ENCODE results near the gene VPS13D. TPM values are rescaled to one million over a fixed set of nuclear protein-coding genes. Genes with fewer than 3 reads are reported as not detected.
A peak's percentile ranks its signal among the peaks of the same experiment; 100 is the strongest.
"Not testable (repeated sequence)": the region's sequence is repeated elsewhere in the genome, so short reads cannot be mapped to it uniquely, and the experiment has no call there.

VPS13D gene
- total RNA-seq, 2 donors from 2014 or later: 48.1 to 65.2 TPM

GRCh38 chr1:12324423-12324822 lies 94.6 kb downstream of the VPS13D start:
- H3K36me3 ChIP-seq: peaks cover 50% of the 10 kb centered on the region
- H3K9me3 ChIP-seq: no peaks in the 10 kb centered on the region
- H3K27me3 ChIP-seq: no peaks in the 10 kb centered on the region
- no peak overlapping the region for H3K4me3 ChIP-seq
- DNase-seq (ENCODE audit: low spot score): no peak
- H3K27ac ChIP-seq: no peak overlapping the region
- H3K4me1 ChIP-seq: no peaks in the 10 kb centered on the region
- no peak for TF ChIP-seq CTCF (IDR thresholded peaks at IDR 0.05)

GRCh38 chr1:12324973-12325372 lies 95.1 kb downstream of the VPS13D start:
- H3K4me3 ChIP-seq; H3K9me3 ChIP-seq; H3K27me3 ChIP-seq; H3K4me1 ChIP-seq; DNase-seq (ENCODE audit: low spot score); H3K27ac ChIP-seq: not testable (repeated sequence)
- peaks cover 50% of the 10 kb centered on the region for H3K36me3 ChIP-seq

DNA sequence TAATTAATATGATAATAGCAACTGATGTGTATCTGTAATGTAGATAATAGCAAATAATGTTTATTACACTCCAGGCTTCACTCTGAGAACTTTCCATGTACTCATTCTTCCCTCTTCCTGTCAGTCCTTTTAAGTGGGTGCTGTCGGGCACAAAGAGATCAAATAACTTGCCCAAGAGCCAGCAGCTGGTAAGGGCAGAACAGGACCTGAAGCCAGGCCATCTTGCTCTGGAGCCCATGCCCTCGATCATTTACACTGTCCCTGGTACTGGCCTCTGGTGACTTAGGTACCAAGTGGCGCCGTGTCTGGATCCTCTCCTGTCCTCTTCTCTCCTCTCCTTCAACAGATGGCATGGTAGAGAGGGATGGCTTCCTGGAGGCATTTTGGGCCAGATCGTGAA lies 97.2 kb downstream of the VPS13D start:
- Histone ChIP-seq H3K9me3 (no peaks in the 10 kb centered on the region), H3K4me3 (no peak overlapping the region), H3K27ac (no peak overlapping the region), H3K27me3 (no peaks in the 10 kb centered on the region), H3K4me1 (no peaks in the 10 kb centered on the region), H3K36me3 (peaks cover 57% of the 10 kb centered on the region)
- TF ChIP-seq CTCF (IDR thresholded peaks at IDR 0.05): no peak
- no peak for DNase-seq (ENCODE audit: low spot score)

- Histone ChIP-seq H3K4me3 (no peak overlapping the region), H3K36me3 (peaks cover 51% of the 10 kb centered on the region), H3K27ac (no peak overlapping the region), H3K27me3 (no peaks in the 10 kb centered on the region), H3K4me1 (no peaks in the 10 kb centered on the region), H3K9me3 (no peaks in the 10 kb centered on the region)
- no peak for DNase-seq (ENCODE audit: low spot score)
- TF ChIP-seq CTCF (IDR thresholded peaks at IDR 0.05): no peak
Observed at GRCh38 chr1:12327566-12327965, 97.7 kb downstream of the VPS13D start.

- Histone ChIP-seq H3K27ac (no peak overlapping the region), H3K9me3 (no peaks in the 10 kb centered on the region), H3K4me1 (peaks cover 0 to 27% of the 10 kb centered on the region in 2 donors), H3K27me3 (no peaks in the 10 kb centered on the region), H3K36me3 (peaks cover 59% of the 10 kb centered on the region), H3K4me3 (no peak overlapping the region)
- DNase-seq (ENCODE audit: low spot score): no peak
- no peak for TF ChIP-seq CTCF (IDR thresholded peaks at IDR 0.05)
Observed at GRCh38 chr1:12333036-12333785, 103.4 kb downstream of the VPS13D start.

GRCh38 chr1:12335815-12336214 lies 106.0 kb downstream of the VPS13D start:
- Histone ChIP-seq H3K4me1 (peaks cover 0 to 53% of the 10 kb centered on the region in 2 donors), H3K9me3 (no peaks in the 10 kb centered on the region), H3K27me3 (no peaks in the 10 kb centered on the region), H3K27ac (peak overlapping the region in 1 of 2 donors; percentile 82), H3K4me3 (no peak overlapping the region), H3K36me3 (peaks cover 42% of the 10 kb centered on the region)
- TF ChIP-seq CTCF (IDR thresholded peaks at IDR 0.05): no peak
- DNase-seq (ENCODE audit: low spot score): no peak

Measured in right atrium auricular region (tissue), 2 donors.